HCT116 (cell line): Measurements from ENCODE around the gene HSD3B1. TPM values are rescaled to one million over a fixed set of nuclear protein-coding genes. Genes with fewer than 3 reads are reported as not detected.

Experiments used
- ATAC-seq: fragments of 200-7000 bp; cut with Tn5 transposase; 2 replicates; pipeline ENCODE4 v1.9.1; 2020; ENCODE audit warnings: mild to moderate bottlenecking, moderate library complexity
- BruUV-seq: library from RNA; stranded (reverse); fragments of 400-500 nt; replicated peaks from 2 replicates; lab custom pipeline; 2021; lab: Mats Ljungman, UMichigan
- CTCF ChIA-PET: fragments of 300-600 bp; sonication (Branson Sonifier 250); formaldehyde crosslinking; loops from one replicate; lab custom pipeline; 2021; ENCODE audit warnings: antibody characterized with exemption; lab: Charles Lee
- POLR2A ChIA-PET: fragments of 300-600, 350-600 bp; sonication (Branson Sonifier 250); formaldehyde crosslinking; loops from one replicate; lab custom pipeline; 2021; ENCODE audit warnings: antibody characterized with exemption; lab: Charles Lee
- RAD21 ChIA-PET, 2 experiments: fragments of 300-600 bp; sonication (Branson Sonifier 250); formaldehyde crosslinking; loops; one replicate each; lab custom pipeline; 2023; ENCODE audit warnings: low total read pairs in 2 of 2; ENCODE audit not compliant: uncharacterized antibody in 2 of 2, unreplicated experiment in 2 of 2, low non-redundant PET in 1 of 2; lab: Charles Lee
- DNase-seq: peaks from one replicate; pipeline ENCODE4 v3.0.0-alpha.2; 2010; ENCODE audit warnings: low read depth, low spot score
- H2AFZ ChIP-seq: fragments of 200-600 bp; shearing (Covaris generic), sonication (generic); 2 replicates; pipeline ENCODE4 v1.6.1; 2017; ENCODE audit warnings: low read depth, mixed run types, mixed read lengths, antibody characterized with exemption, low read length; ENCODE audit not compliant: poor library complexity, severe bottlenecking
- H3K27ac ChIP-seq: 2 replicates; pipeline ENCODE4 v1.5.1; 2012; ENCODE audit warnings: low read depth, low read length
- H3K27me3 ChIP-seq: fragments of 200-600 bp; sonication (generic); 2 replicates; pipeline ENCODE4 v1.6.1; 2016; ENCODE audit warnings: mixed run types, low read length, mixed read lengths; ENCODE audit not compliant: insufficient read depth
- H3K36me3 ChIP-seq, 2 experiments: fragments of 200-500 bp in 1 of 2; fragments of 200-600 bp in 1 of 2; sonication (Bioruptor generic) in 1 of 2; sonication (generic) in 1 of 2; 2 replicates each; pipeline versions ENCODE4 v1.5.1 to v1.6.1; 2014 to 2016; ENCODE audit warnings: low read length in 2 of 2, inconsistent platforms in 1 of 2, mixed read lengths in 1 of 2, mixed run types in 1 of 2; ENCODE audit not compliant: insufficient read depth in 2 of 2, control insufficient read depth in 1 of 2
- H3K4me1 ChIP-seq, 2 experiments: fragments of 200-600 bp in 1 of 2; sonication (generic) in 1 of 2; 2 replicates each; pipeline versions ENCODE4 v1.5.1 to v1.6.1; 2012 to 2017; ENCODE audit warnings: low read length in 2 of 2, inconsistent platforms in 1 of 2, mild to moderate bottlenecking in 1 of 2, mixed read lengths in 1 of 2, mixed run types in 1 of 2, moderate library complexity in 1 of 2; ENCODE audit not compliant: insufficient read depth in 2 of 2, control insufficient read depth in 1 of 2
- H3K4me2 ChIP-seq: fragments of 200-600 bp; sonication (generic); 2 replicates; pipeline ENCODE4 v1.6.1; 2017; ENCODE audit warnings: mixed run types, low read length, mixed read lengths
- H3K4me3 ChIP-seq, 2 experiments: fragments of 200-600 bp in 1 of 2; sonication (generic) in 1 of 2; replicated peaks in 1 of 2; 2 replicates each; pipeline ENCODE4 v1.5.1; 2011 to 2016; ENCODE audit warnings: low read length in 2 of 2, control low read depth in 1 of 2, low read depth in 1 of 2, mild to moderate bottlenecking in 1 of 2, mixed read lengths in 1 of 2, mixed run types in 1 of 2
- H3K79me2 ChIP-seq: fragments of 200-600 bp; sonication (generic); 2 replicates; pipeline ENCODE4 v1.6.1; 2017; ENCODE audit warnings: mild to moderate bottlenecking, mixed run types, low read length, moderate library complexity, mixed read lengths; ENCODE audit not compliant: insufficient read depth
- H3K9ac ChIP-seq: fragments of 200-600 bp; sonication (generic); 2 replicates; pipeline ENCODE4 v1.6.1; 2016; ENCODE audit warnings: low read length, mixed read lengths
- H3K9me2 ChIP-seq: fragments of 200-600 bp; sonication (generic), shearing (Covaris generic); 2 replicates; pipeline ENCODE4 v1.6.1; 2017; ENCODE audit warnings: mixed run types, mild to moderate bottlenecking, moderate library complexity; ENCODE audit not compliant: insufficient read depth
- H3K9me3 ChIP-seq, 2 experiments: fragments of 200-500 bp in 1 of 2; fragments of 200-600 bp in 1 of 2; sonication (Bioruptor generic) in 1 of 2; sonication (generic) in 1 of 2; 2 replicates each; pipeline ENCODE4 v1.6.1; 2014 to 2017; ENCODE audit warnings: low read length in 2 of 2, mixed read lengths in 2 of 2, inconsistent platforms in 1 of 2, low read depth in 1 of 2, mild to moderate bottlenecking in 1 of 2, mixed run types in 1 of 2, moderate library complexity in 1 of 2; ENCODE audit not compliant: control insufficient read depth in 1 of 2, insufficient read depth in 1 of 2
- H4K20me1 ChIP-seq: fragments of 200-600 bp; sonication (generic), shearing (Covaris generic); 2 replicates; pipeline ENCODE4 v1.6.1; 2017; ENCODE audit warnings: mixed run types, mild to moderate bottlenecking, moderate library complexity; ENCODE audit not compliant: insufficient read depth
- CEBPB ChIP-seq: IDR thresholded peaks from 2 replicates; pipeline ENCODE4 v1.6.1; 2012; ENCODE audit warnings: low read depth
- ELF1 ChIP-seq: IDR thresholded peaks from 2 replicates; pipeline ENCODE4 v1.6.1; 2012; ENCODE audit warnings: low read depth, borderline replicate concordance
- EZH2 ChIP-seq: fragments of 200-600 bp; sonication (generic); IDR thresholded peaks from 2 replicates; pipeline ENCODE4 v1.6.1; 2017; ENCODE audit warnings: antibody characterized with exemption, mixed run types
- EZH2phosphoT487 ChIP-seq: fragments of 200-600 bp; IDR thresholded peaks from 2 replicates; pipeline ENCODE4 v1.6.1; 2018; ENCODE audit warnings: antibody characterized with exemption, borderline replicate concordance
- POLR2A ChIP-seq: IDR thresholded peaks from 2 replicates; pipeline ENCODE4 v1.7.0; 2011; ENCODE audit warnings: borderline replicate concordance; ENCODE audit not compliant: insufficient read depth, insufficient read length; ENCODE audit errors: extremely low read depth
- SIN3A ChIP-seq: IDR thresholded peaks from 2 replicates; pipeline ENCODE4 v1.6.1; 2012; ENCODE audit warnings: low read depth
- SP1 ChIP-seq: IDR thresholded peaks from 2 replicates; pipeline ENCODE4 v1.6.1; 2012; ENCODE audit warnings: low read depth
- YY1 ChIP-seq: IDR thresholded peaks from 2 replicates; pipeline ENCODE4 v1.6.1; 2011; ENCODE audit warnings: low read length, low read depth, moderate library complexity, mild to moderate bottlenecking; ENCODE audit not compliant: insufficient replicate concordance; ENCODE audit errors: extremely low read depth
- ZFX ChIP-seq: fragments of 450-650 bp; IDR thresholded peaks from 2 replicates; pipeline ENCODE4 v1.6.1; 2017
- ZNF274 ChIP-seq: fragments of 200-500 bp; sonication (Bioruptor generic); IDR thresholded peaks from 2 replicates; pipeline ENCODE4 v1.6.1; 2014; ENCODE audit warnings: mild to moderate bottlenecking, low read depth, low read length, inconsistent platforms
- intact Hi-C: fragments of 100-400 bp; cut with micrococcal nuclease; formaldehyde crosslinking; loops from 2 replicates; pipeline ENCODE4 v1.10.0; 2022
- total RNA-seq: library from RNA; stranded (reverse); gene quantifications from one replicate; pipeline ENCODE4 v1.2.1, GENCODE V29; 2021; ENCODE audit not compliant: unreplicated experiment
- TF ChIP-seq, protein P1 (sequence below): IDR thresholded peaks from 2 replicates; pipeline ENCODE4 v1.6.1; 2012
- TF ChIP-seq, protein P2 (sequence below): IDR thresholded peaks from 2 replicates; pipeline ENCODE4 v1.6.1; 2011; ENCODE audit warnings: mild to moderate bottlenecking, low read length, moderate library complexity; ENCODE audit not compliant: insufficient replicate concordance; ENCODE audit errors: extremely low read depth
- TF ChIP-seq, protein P3 (sequence below): IDR thresholded peaks from 2 replicates; pipeline ENCODE4 v1.6.1; 2012

The HSD3B1 gene
- total RNA-seq, 1 experiment from 2014 or later, result not detected

DNA sequence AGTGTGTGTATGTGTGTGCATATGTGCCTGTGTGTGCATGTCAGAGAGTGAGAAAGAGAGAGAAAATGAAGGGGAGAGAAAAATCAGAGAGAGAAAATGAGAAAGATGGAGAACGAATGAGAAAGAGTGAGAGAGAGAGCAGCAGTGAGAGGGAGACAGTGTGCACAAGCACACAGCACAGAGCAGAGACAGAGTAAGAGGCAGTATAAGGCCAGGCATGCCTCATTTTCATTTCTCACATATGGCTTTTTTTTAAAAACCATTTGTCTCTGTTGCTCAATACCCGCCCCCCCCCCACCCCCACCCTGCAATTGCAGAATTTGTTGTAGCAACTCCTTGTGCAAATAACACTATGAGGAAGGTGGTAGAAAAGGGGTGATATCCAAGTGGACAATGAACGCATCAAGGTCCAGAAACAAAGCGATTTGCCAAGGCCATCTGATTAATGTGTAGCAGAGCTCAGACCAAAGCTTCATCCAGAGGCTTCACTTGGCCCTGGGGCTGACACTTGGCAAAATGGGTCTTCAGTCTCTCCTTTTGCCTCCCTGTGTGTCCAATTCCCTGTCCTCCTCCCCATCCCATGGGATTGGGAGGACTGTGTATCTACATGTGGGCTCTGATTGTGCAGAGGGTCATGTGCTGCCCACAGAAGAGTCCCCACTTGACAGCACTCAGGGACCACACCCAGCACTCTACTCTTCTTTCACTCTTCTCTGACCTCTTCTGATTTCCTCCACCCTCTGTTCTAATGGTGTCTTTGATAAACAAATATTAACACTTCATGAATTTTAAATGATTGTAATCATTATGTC, 38.9 kb upstream of the HSD3B1 start:
- CTCF ChIA-PET, result no interaction called here

More for the DNA sequence above, 38.9 kb upstream of the HSD3B1 start:
- Histone ChIP-seq H3K27me3 (peaks cover 16% of the 10 kb centered on the region; the same call in 1 of the 2 replicates), H3K4me3 (no peak overlapping the region), H3K9ac (no peak overlapping the region), H3K79me2 (no peaks in the 10 kb centered on the region), H3K9me3 (no peaks in the 10 kb centered on the region), H3K9me2 (no peaks in the 10 kb centered on the region), H3K36me3 (no peaks in the 10 kb centered on the region), H3K4me1 (no peaks in the 10 kb centered on the region), H2AFZ (no peak overlapping the region), H4K20me1 (no peaks in the 10 kb centered on the region), H3K4me2 (no peak overlapping the region), H3K27ac (no peak overlapping the region)
- RAD21 ChIA-PET, result no interaction called here
- BruUV-seq, result no TSS peak
- DNase-seq (no peak), ATAC-seq (no peak)
- POLR2A ChIA-PET, result no interaction called here
- TF ChIP-seq CEBPB (no peak), EZH2phosphoT487 (no peak), ELF1 (no peak), YY1 (no peak), EZH2 (no peak), ZNF274 (no peak), ZFX (no peak), POLR2A (no peak), SP1 (no peak), SIN3A (no peak)
- TF ChIP-seq, protein P1, sequence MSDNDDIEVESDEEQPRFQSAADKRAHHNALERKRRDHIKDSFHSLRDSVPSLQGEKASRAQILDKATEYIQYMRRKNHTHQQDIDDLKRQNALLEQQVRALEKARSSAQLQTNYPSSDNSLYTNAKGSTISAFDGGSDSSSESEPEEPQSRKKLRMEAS, result no peak
- TF ChIP-seq, protein P2, sequence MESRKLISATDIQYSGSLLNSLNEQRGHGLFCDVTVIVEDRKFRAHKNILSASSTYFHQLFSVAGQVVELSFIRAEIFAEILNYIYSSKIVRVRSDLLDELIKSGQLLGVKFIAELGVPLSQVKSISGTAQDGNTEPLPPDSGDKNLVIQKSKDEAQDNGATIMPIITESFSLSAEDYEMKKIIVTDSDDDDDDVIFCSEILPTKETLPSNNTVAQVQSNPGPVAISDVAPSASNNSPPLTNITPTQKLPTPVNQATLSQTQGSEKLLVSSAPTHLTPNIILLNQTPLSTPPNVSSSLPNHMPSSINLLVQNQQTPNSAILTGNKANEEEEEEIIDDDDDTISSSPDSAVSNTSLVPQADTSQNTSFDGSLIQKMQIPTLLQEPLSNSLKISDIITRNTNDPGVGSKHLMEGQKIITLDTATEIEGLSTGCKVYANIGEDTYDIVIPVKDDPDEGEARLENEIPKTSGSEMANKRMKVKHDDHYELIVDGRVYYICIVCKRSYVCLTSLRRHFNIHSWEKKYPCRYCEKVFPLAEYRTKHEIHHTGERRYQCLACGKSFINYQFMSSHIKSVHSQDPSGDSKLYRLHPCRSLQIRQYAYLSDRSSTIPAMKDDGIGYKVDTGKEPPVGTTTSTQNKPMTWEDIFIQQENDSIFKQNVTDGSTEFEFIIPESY, result no peak
- TF ChIP-seq, protein P3, sequence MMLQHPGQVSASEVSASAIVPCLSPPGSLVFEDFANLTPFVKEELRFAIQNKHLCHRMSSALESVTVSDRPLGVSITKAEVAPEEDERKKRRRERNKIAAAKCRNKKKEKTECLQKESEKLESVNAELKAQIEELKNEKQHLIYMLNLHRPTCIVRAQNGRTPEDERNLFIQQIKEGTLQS, result no peak
- intact Hi-C loops, result no loop called here
